NCI-H82 treated with DMSO at 0.1 percent for 48 hours (cell line): Measurements from ENCODE around the gene PDCD1LG2.
"Not testable (repeated sequence)": the region's sequence is repeated elsewhere in the genome, so short reads cannot be mapped to it uniquely, and the experiment has no call there.

Experiments used
- DNase-seq: peaks from one replicate; lab custom pipeline; 2025; ENCODE audit not compliant: unreplicated experiment; lab: John Stamatoyannopoulos, UW

Gene PDCD1LG2

GRCh38 chr9:5510360-5510931, at the start of gene PDCD1LG2:
Gene PDCD1LG2 (plus strand): TSS chr9:5510531. CDS start chr9:5522547, 12,016 bp downstream.
- DNase-seq: no peak

GRCh38 chr9:5464831-5465330, 45.5 kb upstream of the PDCD1LG2 start:
- not testable (repeated sequence) for DNase-seq

GRCh38 chr9:5466005-5466404, 44.3 kb upstream of the PDCD1LG2 start:
- no peak for DNase-seq

- DNase-seq: no peak
Measured at GRCh38 chr9:5466766-5467165, 43.6 kb upstream of the PDCD1LG2 start.

GRCh38 chr9:5468850-5469249, 41.5 kb upstream of the PDCD1LG2 start:
- no peak for DNase-seq

- no peak for DNase-seq
Measured at GRCh38 chr9:5470122-5470521, 40.2 kb upstream of the PDCD1LG2 start.

- DNase-seq: no peak
Measured at GRCh38 chr9:5470816-5471215, 39.5 kb upstream of the PDCD1LG2 start.

GRCh38 chr9:5475611-5476010, 34.7 kb upstream of the PDCD1LG2 start:
- not testable (repeated sequence) for DNase-seq

- no peak for DNase-seq
Measured at GRCh38 chr9:5478206-5478605, 32.1 kb upstream of the PDCD1LG2 start.

GRCh38 chr9:5479994-5480694, 30.2 kb upstream of the PDCD1LG2 start:
- no peak for DNase-seq

- DNase-seq: no peak
Measured at GRCh38 chr9:5480919-5481318, 29.4 kb upstream of the PDCD1LG2 start.

- DNase-seq: no peak
Measured at GRCh38 chr9:5481322-5482040, 28.9 kb upstream of the PDCD1LG2 start.

- DNase-seq: no peak
Measured at GRCh38 chr9:5482194-5482593, 28.1 kb upstream of the PDCD1LG2 start.

GRCh38 chr9:5483306-5483705, 27.0 kb upstream of the PDCD1LG2 start:
- no peak for DNase-seq

GRCh38 chr9:5485378-5486085, 24.8 kb upstream of the PDCD1LG2 start:
- DNase-seq: no peak

- DNase-seq: no peak
Measured at GRCh38 chr9:5486988-5487387, 23.3 kb upstream of the PDCD1LG2 start.

GRCh38 chr9:5488221-5489008, 21.9 kb upstream of the PDCD1LG2 start:
- DNase-seq: no peak

GRCh38 chr9:5489630-5490490, 20.5 kb upstream of the PDCD1LG2 start:
- no peak for DNase-seq

- DNase-seq: no peak
Measured at GRCh38 chr9:5492965-5493678, 17.2 kb upstream of the PDCD1LG2 start.
